Brain microvascular endothelial cell (primary cell): Measurements from ENCODE around the gene TMPRSS9.
A peak's percentile ranks its signal among the peaks of the same experiment; 100 is the strongest.

ENCODE experiments used
- DNase-seq: peaks from one replicate; pipeline ENCODE4 v3.0.0-alpha.2; 2020
- H3K27ac ChIP-seq: fragments of 250-450 bp; sonication (Bioruptor Pico); 2 replicates; pipeline ENCODE4 v1.5.1; 2020; ENCODE audit warnings: mild to moderate bottlenecking, moderate library complexity
- H3K27me3 ChIP-seq: fragments of 250-450 bp; sonication (Bioruptor Pico); replicated peaks from 2 replicates; pipeline ENCODE4 v1.5.1; 2020; ENCODE audit warnings: mild to moderate bottlenecking
- H3K36me3 ChIP-seq: fragments of 250-450 bp; sonication (Bioruptor Pico); replicated peaks from 2 replicates; pipeline ENCODE4 v1.5.1; 2020; ENCODE audit warnings: mild to moderate bottlenecking
- H3K4me3 ChIP-seq: 2 replicates; pipeline ENCODE4 v1.5.1; 2011; ENCODE audit warnings: low read depth, mild to moderate bottlenecking, control low read depth, low read length, moderate library complexity
- CTCF ChIP-seq: IDR thresholded peaks from 2 replicates; pipeline ENCODE4 v1.5.1; 2011; ENCODE audit warnings: low read depth, mild to moderate bottlenecking, moderate library complexity, low read length, control low read depth, inconsistent platforms; ENCODE audit errors: missing control alignments
- in situ Hi-C: cut with HindIII; loops from 2 replicates; pipeline ENCODE4 v1.10.0; 2017; ENCODE audit warnings: low sequenced_read_pairs, low pct_ligation_motif_present

Gene TMPRSS9

GRCh38 chr19:2446381-2446780 lies 86.3 kb downstream of the TMPRSS9 start:
- no peak overlapping the region for H3K4me3 ChIP-seq
- no peak overlapping the region for H3K27ac ChIP-seq

GRCh38 chr19:2449019-2449418 lies 89.0 kb downstream of the TMPRSS9 start:
- Histone ChIP-seq H3K36me3 (peaks cover 11% of the 10 kb centered on the region), H3K27ac (no peak overlapping the region), H3K27me3 (no peaks in the 10 kb centered on the region), H3K4me3 (no peak overlapping the region)
- DNase-seq = no peak
- TF ChIP-seq CTCF = no peak
- in situ Hi-C loops = no loop called here

More at GRCh38 chr19:2446381-2446780, 86.3 kb downstream of the TMPRSS9 start:
- no peaks in the 10 kb centered on the region for H3K27me3 ChIP-seq
- no peak for TF ChIP-seq CTCF
- in situ Hi-C loops = no loop called here
- H3K36me3 ChIP-seq = peaks cover 23% of the 10 kb centered on the region
- no peak for DNase-seq

- no peak overlapping the region for H3K27ac ChIP-seq
- no peak for DNase-seq
- in situ Hi-C loops = no loop called here
- peaks cover 6% of the 10 kb centered on the region for H3K36me3 ChIP-seq
- H3K27me3 ChIP-seq = no peaks in the 10 kb centered on the region
- no peak overlapping the region for H3K4me3 ChIP-seq
- no peak for TF ChIP-seq CTCF
These were observed 91.1 kb downstream of the TMPRSS9 start for GRCh38 chr19:2451138-2451537.

- H3K36me3 ChIP-seq = peaks cover 4% of the 10 kb centered on the region
- no peak overlapping the region for H3K4me3 ChIP-seq
- in situ Hi-C loops = no loop called here
These were observed 91.7 kb downstream of the TMPRSS9 start for GRCh38 chr19:2451741-2452140.

GRCh38 chr19:2453431-2454025 lies 93.5 kb downstream of the TMPRSS9 start:
- Histone ChIP-seq H3K36me3 (peaks cover 3% of the 10 kb centered on the region), H3K27me3 (no peaks in the 10 kb centered on the region)
- in situ Hi-C loops = no loop called here

More at GRCh38 chr19:2451741-2452140, 91.7 kb downstream of the TMPRSS9 start:
- no peaks in the 10 kb centered on the region for H3K27me3 ChIP-seq
- TF ChIP-seq CTCF = no peak
- no peak for DNase-seq
- no peak overlapping the region for H3K27ac ChIP-seq

More at GRCh38 chr19:2453431-2454025, 93.5 kb downstream of the TMPRSS9 start:
- Histone ChIP-seq H3K27ac (peak overlapping the region; percentile 58), H3K4me3 (no peak overlapping the region)
- no peak for TF ChIP-seq CTCF
- DNase-seq = no peak
